SK-N-SH treated with all-trans-retinoic acid at 6 μM for 48 hours (cell line): ENCODE measurements around the gene STK35.

Experiments used
- CSDC2 ChIP-seq: fragments of 250-450 bp; sonication (Bioruptor Pico); IDR thresholded peaks from 2 replicates; pipeline ENCODE4 v1.5.0; 2020; ENCODE audit warnings: mild to moderate bottlenecking, moderate library complexity
- ISL1 ChIP-seq: fragments of 250-450 bp; sonication (Bioruptor Pico); IDR thresholded peaks from 2 replicates; pipeline ENCODE4 v2.1.2; 2022; ENCODE audit warnings: mild to moderate bottlenecking, moderate library complexity
- OSR1 ChIP-seq: fragments of 250-450 bp; sonication (Bioruptor Pico); IDR thresholded peaks from 2 replicates; pipeline ENCODE4 v1.8.0; 2022; ENCODE audit warnings: moderate library complexity, mild to moderate bottlenecking, inconsistent platforms
- RARB ChIP-seq: fragments of 250-450 bp; sonication (Bioruptor Pico); IDR thresholded peaks from 2 replicates; pipeline ENCODE4 v1.8.0; 2021; ENCODE audit warnings: mild to moderate bottlenecking, moderate library complexity
- ZC3H10 ChIP-seq: fragments of 250-450 bp; sonication (Bioruptor Pico); IDR thresholded peaks from 2 replicates; pipeline ENCODE4 v1.5.1; 2021; ENCODE audit warnings: mild to moderate bottlenecking, moderate library complexity
- ZFP30 ChIP-seq: fragments of 450-650 bp; formaldehyde crosslinking; IDR thresholded peaks from 2 replicates; pipeline ENCODE4 v1.5.0; 2022; ENCODE audit warnings: mild to moderate bottlenecking, moderate library complexity
- TF ChIP-seq, protein P1 (sequence below): fragments of 250-450 bp; sonication (Bioruptor Pico); IDR thresholded peaks from 2 replicates; pipeline ENCODE4 v1.8.0; 2021; ENCODE audit warnings: low read depth, mild to moderate bottlenecking, moderate library complexity, borderline replicate concordance
- TF ChIP-seq, protein P2 (sequence below): fragments of 250-450 bp; sonication (Bioruptor Pico); IDR thresholded peaks from 2 replicates; pipeline ENCODE4 v1.8.0; 2020; ENCODE audit warnings: mild to moderate bottlenecking, moderate library complexity, borderline replicate concordance

DNA sequence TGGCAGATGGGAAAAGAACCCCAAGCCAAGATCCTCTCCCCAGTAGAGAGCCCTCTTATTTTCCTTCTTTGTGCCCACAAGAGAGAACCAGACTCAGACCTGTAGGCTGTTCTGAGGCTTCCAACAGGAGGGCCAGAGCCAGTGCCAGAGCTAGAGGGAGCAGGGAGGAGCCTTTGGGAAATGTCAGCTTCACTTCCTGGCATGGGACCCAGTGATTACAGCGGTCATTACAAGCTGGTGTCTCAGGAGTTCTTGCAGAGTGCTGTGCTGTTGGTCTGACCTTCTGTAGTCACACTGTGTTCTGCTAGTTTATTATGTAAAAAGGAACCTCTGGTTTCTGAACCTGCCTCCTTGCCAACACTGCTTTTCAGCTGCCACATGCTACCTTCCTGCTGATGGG is 38.9 kb downstream of the STK35 start:
- TF ChIP-seq OSR1 (CRISPR knock-in tag) = no peak
- no peak for TF ChIP-seq ZC3H10
- TF ChIP-seq, protein P1, sequence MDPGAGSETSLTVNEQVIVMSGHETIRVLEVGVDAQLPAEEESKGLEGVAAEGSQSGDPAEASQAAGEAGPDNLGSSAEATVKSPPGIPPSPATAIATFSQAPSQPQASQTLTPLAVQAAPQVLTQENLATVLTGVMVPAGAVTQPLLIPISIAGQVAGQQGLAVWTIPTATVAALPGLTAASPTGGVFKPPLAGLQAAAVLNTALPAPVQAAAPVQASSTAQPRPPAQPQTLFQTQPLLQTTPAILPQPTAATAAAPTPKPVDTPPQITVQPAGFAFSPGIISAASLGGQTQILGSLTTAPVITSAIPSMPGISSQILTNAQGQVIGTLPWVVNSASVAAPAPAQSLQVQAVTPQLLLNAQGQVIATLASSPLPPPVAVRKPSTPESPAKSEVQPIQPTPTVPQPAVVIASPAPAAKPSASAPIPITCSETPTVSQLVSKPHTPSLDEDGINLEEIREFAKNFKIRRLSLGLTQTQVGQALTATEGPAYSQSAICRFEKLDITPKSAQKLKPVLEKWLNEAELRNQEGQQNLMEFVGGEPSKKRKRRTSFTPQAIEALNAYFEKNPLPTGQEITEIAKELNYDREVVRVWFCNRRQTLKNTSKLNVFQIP (CRISPR knock-in tag) = no peak
- TF ChIP-seq, protein P2, sequence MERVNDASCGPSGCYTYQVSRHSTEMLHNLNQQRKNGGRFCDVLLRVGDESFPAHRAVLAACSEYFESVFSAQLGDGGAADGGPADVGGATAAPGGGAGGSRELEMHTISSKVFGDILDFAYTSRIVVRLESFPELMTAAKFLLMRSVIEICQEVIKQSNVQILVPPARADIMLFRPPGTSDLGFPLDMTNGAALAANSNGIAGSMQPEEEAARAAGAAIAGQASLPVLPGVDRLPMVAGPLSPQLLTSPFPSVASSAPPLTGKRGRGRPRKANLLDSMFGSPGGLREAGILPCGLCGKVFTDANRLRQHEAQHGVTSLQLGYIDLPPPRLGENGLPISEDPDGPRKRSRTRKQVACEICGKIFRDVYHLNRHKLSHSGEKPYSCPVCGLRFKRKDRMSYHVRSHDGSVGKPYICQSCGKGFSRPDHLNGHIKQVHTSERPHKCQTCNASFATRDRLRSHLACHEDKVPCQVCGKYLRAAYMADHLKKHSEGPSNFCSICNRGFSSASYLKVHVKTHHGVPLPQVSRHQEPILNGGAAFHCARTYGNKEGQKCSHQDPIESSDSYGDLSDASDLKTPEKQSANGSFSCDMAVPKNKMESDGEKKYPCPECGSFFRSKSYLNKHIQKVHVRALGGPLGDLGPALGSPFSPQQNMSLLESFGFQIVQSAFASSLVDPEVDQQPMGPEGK = no peak
- no peak for TF ChIP-seq RARB (CRISPR knock-in tag)
- no peak for TF ChIP-seq CSDC2
- TF ChIP-seq ISL1 (CRISPR knock-in tag) = no peak
- TF ChIP-seq ZFP30 (CRISPR knock-in tag) = no peak
